Erythroblast (primary cell): Measurements from ENCODE around the gene NFIX.

Source experiments
- DNase-seq, 2 experiments: peaks; one replicate each; lab custom pipeline; 2025; lab: John Stamatoyannopoulos, UW
- GATA1 ChIP-seq: IDR thresholded peaks from 2 replicates; pipeline ENCODE4 v1.6.1; 2011; ENCODE audit warnings: low read depth, mild to moderate bottlenecking, control low read depth, low read length, moderate library complexity
- POLR2A ChIP-seq: IDR thresholded peaks from 2 replicates; pipeline ENCODE4 v1.6.1; 2011; ENCODE audit warnings: mild to moderate bottlenecking, low read length

NFIX gene

GRCh38 chr19:13012690-13013608 lies 17.7 kb downstream of the NFIX start:
- TF ChIP-seq GATA1 (no peak), POLR2A (no peak)
- peak in 1 of 2 experiments; percentile 58 for DNase-seq

- DNase-seq, result no peak
- TF ChIP-seq POLR2A (no peak), GATA1 (no peak)
Measured at GRCh38 chr19:13013649-13014048, 18.4 kb downstream of the NFIX start.

- DNase-seq, result no peak
Measured at GRCh38 chr19:13014101-13014920, 19.0 kb downstream of the NFIX start.

GRCh38 chr19:13014921-13015280 lies 19.6 kb downstream of the NFIX start:
- DNase-seq, result no peak
- no peak for TF ChIP-seq POLR2A
- no peak for TF ChIP-seq GATA1

More at GRCh38 chr19:13014101-13014920, 19.0 kb downstream of the NFIX start:
- TF ChIP-seq GATA1 (no peak), POLR2A (no peak)

- DNase-seq, result peak; percentile 36 to 46
- no peak for TF ChIP-seq POLR2A
- no peak for TF ChIP-seq GATA1
Measured at GRCh38 chr19:13015361-13016223, 20.3 kb downstream of the NFIX start.

- TF ChIP-seq POLR2A (no peak), GATA1 (no peak)
- no peak for DNase-seq
Measured at GRCh38 chr19:13016245-13016627, 21.0 kb downstream of the NFIX start.

- DNase-seq, result no peak
Measured at GRCh38 chr19:13016628-13017305, 21.5 kb downstream of the NFIX start.

GRCh38 chr19:13017306-13018034 lies 22.2 kb downstream of the NFIX start:
- TF ChIP-seq POLR2A, result no peak
- no peak for TF ChIP-seq GATA1
- DNase-seq, result no peak

More at GRCh38 chr19:13016628-13017305, 21.5 kb downstream of the NFIX start:
- TF ChIP-seq GATA1, result no peak
- no peak for TF ChIP-seq POLR2A

- no peak for TF ChIP-seq POLR2A
- no peak for TF ChIP-seq GATA1
- no peak for DNase-seq
Measured at GRCh38 chr19:13018035-13018914, 23.0 kb downstream of the NFIX start.

- no peak for DNase-seq
- no peak for TF ChIP-seq POLR2A
- TF ChIP-seq GATA1, result no peak
Measured at GRCh38 chr19:13019332-13019731, 24.1 kb downstream of the NFIX start.

- DNase-seq, result no peak
- no peak for TF ChIP-seq POLR2A
- TF ChIP-seq GATA1, result no peak
Measured at GRCh38 chr19:13020002-13020414, 24.7 kb downstream of the NFIX start.
